HL-60 (cell line): Measurements from ENCODE around the gene KIF5A.

ENCODE experiments used
- DNase-seq, 2 experiments: peaks; one replicate each; pipeline ENCODE4 v3.0.0-alpha.2; 2010 to 2020; ENCODE audit warnings: low read depth in 1 of 2, low spot score in 1 of 2
- H3K27ac ChIP-seq: fragments of 250-450 bp; sonication (Bioruptor Pico); replicated peaks from 2 replicates; pipeline ENCODE4 v1.5.1; 2020; ENCODE audit warnings: mild to moderate bottlenecking, moderate library complexity
- H3K27me3 ChIP-seq: fragments of 250-450 bp; sonication (Bioruptor Pico); 2 replicates; pipeline ENCODE4 v1.5.1; 2021; ENCODE audit warnings: mild to moderate bottlenecking, moderate library complexity; ENCODE audit not compliant: insufficient read depth, poor library complexity, severe bottlenecking
- H3K4me3 ChIP-seq: replicated peaks from 2 replicates; pipeline ENCODE4 v1.5.1; 2011; ENCODE audit warnings: mild to moderate bottlenecking, control low read depth, low read length; ENCODE audit not compliant: insufficient read depth
- CTCF ChIP-seq: IDR thresholded peaks from one replicate; pipeline ENCODE4 v1.5.1; 2011; ENCODE audit warnings: low read length, control low read depth, inconsistent platforms; ENCODE audit not compliant: insufficient read depth
- GABPA ChIP-seq: IDR thresholded peaks from 2 replicates; pipeline ENCODE4 v1.6.1; 2012; ENCODE audit warnings: low read depth
- POLR2AphosphoS5 ChIP-seq: IDR thresholded peaks from 2 replicates; pipeline ENCODE4 v1.6.1; 2012; ENCODE audit warnings: low read depth
- SPI1 ChIP-seq: IDR thresholded peaks from 2 replicates; pipeline ENCODE4 v1.6.1; 2012; ENCODE audit warnings: low read depth, mild to moderate bottlenecking, borderline replicate concordance
- TF ChIP-seq, protein P1 (sequence below): IDR thresholded peaks from 2 replicates; pipeline ENCODE4 v1.6.1; 2012; ENCODE audit warnings: low read depth; ENCODE audit not compliant: insufficient replicate concordance

The KIF5A gene

GRCh38 chr12:57548488-57548887 is 1.4 kb upstream of the KIF5A start:
- Histone ChIP-seq H3K27ac (no peak overlapping the region), H3K27me3 (peaks cover 11% of the 10 kb centered on the region), H3K4me3 (no peak overlapping the region)
- DNase-seq = no peak
- TF ChIP-seq, protein P1, sequence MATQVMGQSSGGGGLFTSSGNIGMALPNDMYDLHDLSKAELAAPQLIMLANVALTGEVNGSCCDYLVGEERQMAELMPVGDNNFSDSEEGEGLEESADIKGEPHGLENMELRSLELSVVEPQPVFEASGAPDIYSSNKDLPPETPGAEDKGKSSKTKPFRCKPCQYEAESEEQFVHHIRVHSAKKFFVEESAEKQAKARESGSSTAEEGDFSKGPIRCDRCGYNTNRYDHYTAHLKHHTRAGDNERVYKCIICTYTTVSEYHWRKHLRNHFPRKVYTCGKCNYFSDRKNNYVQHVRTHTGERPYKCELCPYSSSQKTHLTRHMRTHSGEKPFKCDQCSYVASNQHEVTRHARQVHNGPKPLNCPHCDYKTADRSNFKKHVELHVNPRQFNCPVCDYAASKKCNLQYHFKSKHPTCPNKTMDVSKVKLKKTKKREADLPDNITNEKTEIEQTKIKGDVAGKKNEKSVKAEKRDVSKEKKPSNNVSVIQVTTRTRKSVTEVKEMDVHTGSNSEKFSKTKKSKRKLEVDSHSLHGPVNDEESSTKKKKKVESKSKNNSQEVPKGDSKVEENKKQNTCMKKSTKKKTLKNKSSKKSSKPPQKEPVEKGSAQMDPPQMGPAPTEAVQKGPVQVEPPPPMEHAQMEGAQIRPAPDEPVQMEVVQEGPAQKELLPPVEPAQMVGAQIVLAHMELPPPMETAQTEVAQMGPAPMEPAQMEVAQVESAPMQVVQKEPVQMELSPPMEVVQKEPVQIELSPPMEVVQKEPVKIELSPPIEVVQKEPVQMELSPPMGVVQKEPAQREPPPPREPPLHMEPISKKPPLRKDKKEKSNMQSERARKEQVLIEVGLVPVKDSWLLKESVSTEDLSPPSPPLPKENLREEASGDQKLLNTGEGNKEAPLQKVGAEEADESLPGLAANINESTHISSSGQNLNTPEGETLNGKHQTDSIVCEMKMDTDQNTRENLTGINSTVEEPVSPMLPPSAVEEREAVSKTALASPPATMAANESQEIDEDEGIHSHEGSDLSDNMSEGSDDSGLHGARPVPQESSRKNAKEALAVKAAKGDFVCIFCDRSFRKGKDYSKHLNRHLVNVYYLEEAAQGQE = no peak
- TF ChIP-seq SPI1 (no peak), POLR2AphosphoS5 (no peak), GABPA (no peak), CTCF (no peak)

GRCh38 chr12:57549203-57549908 is 488 bp upstream of the KIF5A start:
- Histone ChIP-seq H3K4me3 (no peak overlapping the region), H3K27me3 (peaks cover 14% of the 10 kb centered on the region), H3K27ac (no peak overlapping the region)
- no peak for DNase-seq
- TF ChIP-seq POLR2AphosphoS5 (no peak), SPI1 (no peak), CTCF (no peak), GABPA (no peak)
- TF ChIP-seq, protein P1 = no peak

- Histone ChIP-seq H3K4me3 (no peak overlapping the region), H3K27ac (no peak overlapping the region)
- no peak for DNase-seq
These were observed 1.1 kb downstream of the KIF5A start for GRCh38 chr12:57550641-57551549.

More at GRCh38 chr12:57550641-57551549, 1.1 kb downstream of the KIF5A start:
- TF ChIP-seq GABPA = no peak
- no peak for TF ChIP-seq SPI1
- no peak for TF ChIP-seq CTCF
- TF ChIP-seq POLR2AphosphoS5 = no peak
- TF ChIP-seq, protein P1 = no peak
- peaks cover 14% of the 10 kb centered on the region for H3K27me3 ChIP-seq
